Stimulated activated CD4-positive, alpha-beta T cell treated with anti-CD3 and anti-CD28 coated beads, Interleukin-1b, Interleukin-23, amount 100 ng/mL, for 48 hours (primary cell): ENCODE data around the gene ZKSCAN2.
A peak's percentile ranks its signal among the peaks of the same experiment; 100 is the strongest.

Experiments
- DNase-seq: peaks from one replicate; pipeline ENCODE4 v3.0.0-alpha.2; 2020

ZKSCAN2 gene

DNA sequence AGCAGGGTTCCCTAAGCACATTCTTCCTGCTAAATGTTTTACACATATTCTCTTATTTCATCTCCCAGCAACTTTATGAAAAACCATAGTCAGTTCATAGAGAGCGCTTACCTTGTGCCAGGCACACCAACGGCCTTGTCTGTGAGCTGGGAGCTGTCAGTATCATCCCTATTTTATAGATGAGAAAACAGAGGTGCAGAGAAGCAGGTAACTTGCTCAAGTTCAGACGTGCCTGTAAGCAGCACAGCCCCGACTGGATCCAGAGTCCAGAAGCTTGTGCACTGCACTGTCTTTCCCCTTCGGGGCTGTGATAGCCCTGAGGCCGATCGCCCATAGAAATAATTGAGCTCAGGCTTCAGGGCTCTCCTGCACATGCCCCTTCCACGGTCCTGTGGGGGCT lies 34.7 kb downstream of the ZKSCAN2 start:
- DNase-seq, result no peak

- DNase-seq, result no peak
These were observed 38.4 kb downstream of the ZKSCAN2 start for GRCh38 chr16:25219070-25219737.

GRCh38 chr16:25217921-25218320 lies 39.7 kb downstream of the ZKSCAN2 start:
- no peak for DNase-seq

DNA sequence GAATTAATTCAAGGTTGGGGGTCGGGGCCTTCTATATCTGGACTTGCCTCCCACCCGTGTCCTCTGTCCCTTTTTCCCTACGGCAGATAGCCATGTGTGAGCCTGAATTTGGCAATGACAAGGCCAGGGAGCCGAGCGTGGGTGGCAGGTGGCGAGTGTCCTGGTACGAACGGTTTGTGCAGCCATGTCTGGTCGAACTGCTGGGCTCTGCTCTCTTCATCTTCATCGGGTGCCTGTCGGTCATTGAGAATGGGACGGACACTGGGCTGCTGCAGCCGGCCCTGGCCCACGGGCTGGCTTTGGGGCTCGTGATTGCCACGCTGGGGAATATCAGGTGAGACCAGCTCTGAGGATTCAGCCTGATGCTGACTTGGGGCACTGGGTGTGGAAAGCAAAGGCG lies 40.5 kb downstream of the ZKSCAN2 start:
- DNase-seq, result no peak

DNA sequence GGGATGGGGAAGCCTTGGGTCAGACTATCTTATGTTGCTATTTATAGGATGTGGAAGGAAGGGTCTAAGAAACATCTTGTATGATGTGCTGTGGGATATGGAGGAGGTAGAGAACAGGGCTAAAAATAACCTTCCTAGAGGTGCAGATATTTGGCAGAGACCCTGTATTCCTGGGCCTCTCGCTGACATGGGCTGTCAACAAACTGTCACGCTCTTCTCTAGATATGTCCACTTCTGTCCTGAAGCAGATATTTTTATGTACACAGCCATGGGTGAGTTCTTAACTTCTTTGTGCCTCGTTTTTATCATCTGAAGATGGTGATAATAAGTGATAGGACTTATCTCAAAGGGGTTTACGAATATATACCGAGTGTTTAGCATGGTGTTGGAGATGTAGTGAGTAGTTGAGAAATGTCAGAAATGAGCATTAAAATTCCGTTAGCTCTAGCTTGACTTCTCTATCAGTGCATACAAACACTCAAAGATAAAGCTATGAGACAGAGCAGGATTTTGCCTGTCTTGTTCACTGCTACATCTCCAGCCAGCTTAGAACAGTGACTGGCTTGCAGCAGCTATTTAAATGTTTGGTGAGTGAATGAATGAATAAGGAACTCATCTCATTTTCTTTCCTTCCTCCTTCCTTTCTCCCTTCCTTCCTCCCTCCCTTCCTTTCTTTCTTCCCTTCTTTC lies 43.8 kb downstream of the ZKSCAN2 start:
- DNase-seq, result no peak

GRCh38 chr16:25212636-25213035 lies 45.0 kb downstream of the ZKSCAN2 start:
- no peak for DNase-seq

GRCh38 chr16:25210758-25211157 lies 46.9 kb downstream of the ZKSCAN2 start:
- peak; percentile 13 for DNase-seq

DNA sequence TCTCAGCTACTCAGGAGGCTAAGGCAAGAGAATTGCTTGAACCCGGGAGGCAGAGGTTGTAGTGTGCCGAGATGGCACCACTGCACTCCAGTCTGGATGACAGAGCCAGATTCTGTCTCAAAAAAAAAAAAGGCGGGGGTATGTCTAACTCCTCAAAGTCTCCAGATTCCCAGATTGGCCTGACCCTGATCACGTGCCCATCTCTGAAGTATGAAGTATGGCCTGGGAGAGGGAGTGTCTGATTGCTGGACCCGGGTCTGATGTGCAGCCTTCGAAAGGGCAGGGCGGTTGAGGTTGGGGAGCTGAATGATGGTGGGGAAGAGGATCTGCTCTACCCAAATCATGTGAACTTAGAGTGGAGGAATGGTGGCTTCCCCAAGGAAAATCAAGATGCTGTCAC lies 58.2 kb downstream of the ZKSCAN2 start:
- DNase-seq, result no peak

DNA sequence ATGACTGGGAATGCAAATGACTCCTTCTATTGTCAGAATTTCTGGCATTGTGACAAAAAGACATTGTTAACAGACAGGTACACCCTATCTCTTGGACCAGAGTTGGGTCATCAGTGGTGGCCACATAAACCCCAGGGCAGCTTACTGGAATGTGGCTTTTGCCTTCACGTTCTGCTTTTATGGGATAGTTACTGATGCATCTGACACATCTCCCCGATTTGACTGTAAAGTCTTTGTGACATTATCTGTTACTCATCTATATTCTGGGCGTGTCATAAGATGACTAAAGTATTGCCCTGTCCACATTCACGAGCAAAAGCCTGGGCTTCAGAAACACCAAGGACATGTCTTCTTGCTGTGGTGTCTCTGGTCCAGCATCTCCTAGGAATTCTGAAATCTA lies 59.6 kb downstream of the ZKSCAN2 start:
- DNase-seq, result no peak

DNA sequence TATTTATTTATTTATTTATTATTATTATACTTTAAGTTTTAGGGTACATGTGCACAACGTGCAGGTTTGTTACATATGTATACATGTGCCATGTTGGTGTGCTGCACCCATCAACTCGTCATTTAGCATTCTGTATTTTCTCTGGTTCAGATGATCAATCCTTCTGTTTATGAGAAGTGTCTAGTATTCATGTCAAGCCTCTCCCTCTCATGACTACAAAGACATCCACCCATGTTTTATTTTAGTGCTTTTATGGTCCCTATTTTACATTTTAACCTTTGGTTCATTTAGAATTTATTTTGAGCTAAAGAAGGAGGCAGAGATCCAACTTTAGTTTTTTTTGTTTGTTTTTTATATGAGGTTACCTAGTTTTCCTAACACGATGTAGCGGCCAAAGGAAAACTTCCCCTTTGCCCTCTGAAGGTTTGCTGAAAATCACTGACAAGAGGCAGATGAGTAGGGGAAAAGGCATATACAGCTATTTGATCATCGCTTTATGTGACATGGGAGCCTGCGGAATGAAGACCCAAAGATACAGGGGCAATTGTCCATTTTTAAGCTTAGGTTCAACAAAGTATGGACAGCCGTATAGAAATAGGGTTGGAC lies 63.3 kb downstream of the ZKSCAN2 start:
- DNase-seq, result no peak

DNA sequence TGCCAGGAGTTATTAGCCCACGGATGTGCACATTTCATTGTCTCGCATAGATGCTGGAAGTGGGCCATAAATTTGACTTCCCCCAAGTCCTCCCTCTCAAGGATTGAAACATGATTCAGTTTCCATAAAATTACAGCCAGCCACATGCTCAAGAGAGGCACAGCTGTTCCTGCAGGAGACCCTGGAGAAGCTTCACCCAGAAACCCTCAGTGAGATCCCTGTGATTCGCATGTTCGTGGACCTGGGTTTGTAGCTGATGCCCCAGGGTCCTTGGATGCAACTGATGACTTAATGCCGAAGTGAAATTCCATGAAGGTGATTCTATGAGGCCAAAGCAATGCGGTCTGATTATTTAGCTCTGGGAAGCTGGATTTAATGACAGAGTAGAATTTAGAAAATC lies 65.5 kb downstream of the ZKSCAN2 start:
- no peak for DNase-seq

GRCh38 chr16:25189305-25189704 lies 68.3 kb downstream of the ZKSCAN2 start:
- no peak for DNase-seq

DNA sequence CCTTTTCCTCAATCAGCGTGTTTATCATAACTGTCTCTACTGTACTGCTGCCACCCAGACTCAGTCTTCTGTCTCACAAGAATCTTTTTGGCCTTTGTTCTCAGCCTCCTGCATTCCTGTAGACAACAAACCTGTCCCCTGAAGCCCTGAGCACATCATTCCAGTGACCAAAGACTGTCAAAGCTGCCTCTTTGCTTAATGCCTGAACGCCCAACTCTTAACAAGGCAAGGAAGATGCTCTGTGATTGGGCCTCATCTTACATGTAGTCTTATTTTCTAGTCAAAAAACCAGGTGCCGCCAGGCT lies 70.2 kb downstream of the ZKSCAN2 start:
- no peak for DNase-seq
